SK-N-SH treated with all-trans-retinoic acid at 6 μM for 48 hours (cell line): Measurements from ENCODE around the gene COX19.

Experiments
- ATAC-seq: fragments of 200-7000 bp; cut with Tn5 transposase; 3 replicates; pipeline ENCODE4 v1.9.1; 2020; ENCODE audit warnings: mild to moderate bottlenecking, moderate library complexity
- ARNTL ChIP-seq: fragments of 450-650 bp; formaldehyde crosslinking; IDR thresholded peaks from 2 replicates; pipeline ENCODE4 v1.5.0; 2020; ENCODE audit warnings: low read depth, mild to moderate bottlenecking, moderate library complexity, borderline replicate concordance
- BACH2 ChIP-seq: fragments of 250-450 bp; sonication (Bioruptor Pico); IDR thresholded peaks from 2 replicates; pipeline ENCODE4 v1.9.0; 2021; ENCODE audit warnings: mild to moderate bottlenecking, borderline replicate concordance
- ESRRG ChIP-seq: fragments of 250-450 bp; sonication (Bioruptor Pico); IDR thresholded peaks from 2 replicates; pipeline ENCODE4 v1.6.1; 2021; ENCODE audit warnings: mild to moderate bottlenecking
- GLIS3 ChIP-seq: fragments of 250-450 bp; sonication (Bioruptor Pico); IDR thresholded peaks from 2 replicates; pipeline ENCODE4 v1.5.0; 2020; ENCODE audit warnings: mild to moderate bottlenecking, moderate library complexity
- ISL1 ChIP-seq: fragments of 250-450 bp; sonication (Bioruptor Pico); IDR thresholded peaks from 2 replicates; pipeline ENCODE4 v2.1.2; 2022; ENCODE audit warnings: mild to moderate bottlenecking, moderate library complexity
- OSR1 ChIP-seq: fragments of 250-450 bp; sonication (Bioruptor Pico); IDR thresholded peaks from 2 replicates; pipeline ENCODE4 v1.8.0; 2022; ENCODE audit warnings: moderate library complexity, mild to moderate bottlenecking, inconsistent platforms
- PPARA ChIP-seq: fragments of 250-450 bp; sonication (Bioruptor Pico); IDR thresholded peaks from 2 replicates; pipeline ENCODE4 v1.5.0; 2020; ENCODE audit warnings: mild to moderate bottlenecking, borderline replicate concordance
- RARB ChIP-seq: fragments of 250-450 bp; sonication (Bioruptor Pico); IDR thresholded peaks from 2 replicates; pipeline ENCODE4 v1.8.0; 2021; ENCODE audit warnings: mild to moderate bottlenecking, moderate library complexity
- SNAI2 ChIP-seq: fragments of 250-450 bp; sonication (Bioruptor Pico); IDR thresholded peaks from 2 replicates; pipeline ENCODE4 v1.5.0; 2020; ENCODE audit warnings: mild to moderate bottlenecking, moderate library complexity
- TCF4 ChIP-seq: fragments of 250-450 bp; sonication (Bioruptor Pico); IDR thresholded peaks from 2 replicates; pipeline ENCODE4 v1.8.0; 2021; ENCODE audit warnings: mild to moderate bottlenecking, moderate library complexity, borderline replicate concordance
- TOX ChIP-seq: fragments of 250-450 bp; sonication (Bioruptor Pico); IDR thresholded peaks from 2 replicates; pipeline ENCODE4 v1.8.0; 2021; ENCODE audit warnings: mild to moderate bottlenecking, moderate library complexity, borderline replicate concordance
- ZC3H10 ChIP-seq: fragments of 250-450 bp; sonication (Bioruptor Pico); IDR thresholded peaks from 2 replicates; pipeline ENCODE4 v1.5.1; 2021; ENCODE audit warnings: mild to moderate bottlenecking, moderate library complexity
- ZFP3 ChIP-seq: fragments of 250-450 bp; sonication (Bioruptor Pico); IDR thresholded peaks from 2 replicates; pipeline ENCODE4 v1.5.0; 2020; ENCODE audit warnings: mild to moderate bottlenecking, moderate library complexity
- ZFP30 ChIP-seq: fragments of 450-650 bp; formaldehyde crosslinking; IDR thresholded peaks from 2 replicates; pipeline ENCODE4 v1.5.0; 2022; ENCODE audit warnings: mild to moderate bottlenecking, moderate library complexity
- ZNF565 ChIP-seq: fragments of 450-650 bp; formaldehyde crosslinking; conservative IDR thresholded peaks from 2 replicates; pipeline ENCODE4 v1.5.0; 2020; ENCODE audit warnings: low read depth, mild to moderate bottlenecking, moderate library complexity
- ZNF70 ChIP-seq: fragments of 450-650 bp; formaldehyde crosslinking; IDR thresholded peaks from 2 replicates; pipeline ENCODE4 v1.5.0; 2020; ENCODE audit warnings: mild to moderate bottlenecking, moderate library complexity
- ZNF8 ChIP-seq: fragments of 450-650 bp; formaldehyde crosslinking; IDR thresholded peaks from 2 replicates; pipeline ENCODE4 v1.5.0; 2020; ENCODE audit warnings: mild to moderate bottlenecking, moderate library complexity
- TF ChIP-seq, protein P1 (sequence below): fragments of 250-450 bp; sonication (Bioruptor Pico); IDR thresholded peaks from 2 replicates; pipeline ENCODE4 v1.8.0; 2021; ENCODE audit warnings: low read depth, mild to moderate bottlenecking, moderate library complexity, borderline replicate concordance
- TF ChIP-seq, protein P2 (sequence below): fragments of 250-450 bp; sonication (Bioruptor Pico); IDR thresholded peaks from 2 replicates; pipeline ENCODE4 v1.5.0; 2020; ENCODE audit warnings: mild to moderate bottlenecking, moderate library complexity
- TF ChIP-seq, protein P3 (sequence below): fragments of 250-450 bp; sonication (Bioruptor Pico); IDR thresholded peaks from 2 replicates; pipeline ENCODE4 v1.5.1; 2020; ENCODE audit warnings: low read depth, mild to moderate bottlenecking, moderate library complexity
- TF ChIP-seq, protein P4 (sequence below): fragments of 250-450 bp; sonication (Bioruptor Pico); IDR thresholded peaks from 2 replicates; pipeline ENCODE4 v1.5.1; 2021; ENCODE audit warnings: mild to moderate bottlenecking, moderate library complexity

The COX19 gene

DNA sequence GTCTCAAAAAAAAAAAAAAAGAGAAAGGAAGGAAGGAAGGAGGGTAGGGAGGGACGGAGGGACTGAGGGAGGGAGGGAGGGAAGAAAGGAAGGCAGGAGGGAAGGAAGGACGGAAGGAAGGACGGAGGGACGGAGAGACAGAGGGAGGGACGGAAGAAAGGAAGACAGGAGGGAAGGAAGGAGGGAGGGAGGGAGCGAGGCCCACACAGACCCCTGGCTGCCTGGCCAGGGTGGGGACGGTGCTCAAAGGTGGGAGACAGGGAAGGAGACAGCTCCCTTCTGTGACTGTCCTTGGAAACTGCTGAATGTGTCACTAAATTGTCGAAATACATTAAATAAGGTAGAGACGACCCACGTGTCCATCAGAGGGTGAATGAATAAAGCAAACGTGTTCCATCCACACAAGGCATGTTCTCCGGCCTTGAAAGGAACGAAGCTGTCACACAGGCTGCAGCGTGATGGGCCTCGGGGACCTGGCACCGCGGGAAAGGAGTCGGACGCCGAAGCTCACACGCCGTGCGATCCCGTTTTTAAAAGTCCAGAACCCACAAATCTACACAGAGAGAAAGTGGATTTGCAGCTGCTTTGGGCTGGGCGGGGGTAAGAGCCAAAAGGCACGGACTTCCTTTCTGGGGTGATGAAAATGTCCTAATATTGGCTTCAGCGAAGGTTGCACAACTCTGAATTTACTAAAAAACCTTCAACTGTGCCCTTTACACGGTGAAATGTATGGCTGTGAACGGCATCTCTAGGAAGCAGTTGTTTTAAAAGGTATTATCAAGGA, 44.2 kb downstream of the COX19 start:
- TF ChIP-seq, protein P1, sequence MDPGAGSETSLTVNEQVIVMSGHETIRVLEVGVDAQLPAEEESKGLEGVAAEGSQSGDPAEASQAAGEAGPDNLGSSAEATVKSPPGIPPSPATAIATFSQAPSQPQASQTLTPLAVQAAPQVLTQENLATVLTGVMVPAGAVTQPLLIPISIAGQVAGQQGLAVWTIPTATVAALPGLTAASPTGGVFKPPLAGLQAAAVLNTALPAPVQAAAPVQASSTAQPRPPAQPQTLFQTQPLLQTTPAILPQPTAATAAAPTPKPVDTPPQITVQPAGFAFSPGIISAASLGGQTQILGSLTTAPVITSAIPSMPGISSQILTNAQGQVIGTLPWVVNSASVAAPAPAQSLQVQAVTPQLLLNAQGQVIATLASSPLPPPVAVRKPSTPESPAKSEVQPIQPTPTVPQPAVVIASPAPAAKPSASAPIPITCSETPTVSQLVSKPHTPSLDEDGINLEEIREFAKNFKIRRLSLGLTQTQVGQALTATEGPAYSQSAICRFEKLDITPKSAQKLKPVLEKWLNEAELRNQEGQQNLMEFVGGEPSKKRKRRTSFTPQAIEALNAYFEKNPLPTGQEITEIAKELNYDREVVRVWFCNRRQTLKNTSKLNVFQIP (CRISPR knock-in tag): no peak
- no peak for TF ChIP-seq BACH2 (CRISPR knock-in tag)
- no peak for TF ChIP-seq ZNF70
- no peak for TF ChIP-seq ZFP3 (CRISPR knock-in tag)
- TF ChIP-seq, protein P2, sequence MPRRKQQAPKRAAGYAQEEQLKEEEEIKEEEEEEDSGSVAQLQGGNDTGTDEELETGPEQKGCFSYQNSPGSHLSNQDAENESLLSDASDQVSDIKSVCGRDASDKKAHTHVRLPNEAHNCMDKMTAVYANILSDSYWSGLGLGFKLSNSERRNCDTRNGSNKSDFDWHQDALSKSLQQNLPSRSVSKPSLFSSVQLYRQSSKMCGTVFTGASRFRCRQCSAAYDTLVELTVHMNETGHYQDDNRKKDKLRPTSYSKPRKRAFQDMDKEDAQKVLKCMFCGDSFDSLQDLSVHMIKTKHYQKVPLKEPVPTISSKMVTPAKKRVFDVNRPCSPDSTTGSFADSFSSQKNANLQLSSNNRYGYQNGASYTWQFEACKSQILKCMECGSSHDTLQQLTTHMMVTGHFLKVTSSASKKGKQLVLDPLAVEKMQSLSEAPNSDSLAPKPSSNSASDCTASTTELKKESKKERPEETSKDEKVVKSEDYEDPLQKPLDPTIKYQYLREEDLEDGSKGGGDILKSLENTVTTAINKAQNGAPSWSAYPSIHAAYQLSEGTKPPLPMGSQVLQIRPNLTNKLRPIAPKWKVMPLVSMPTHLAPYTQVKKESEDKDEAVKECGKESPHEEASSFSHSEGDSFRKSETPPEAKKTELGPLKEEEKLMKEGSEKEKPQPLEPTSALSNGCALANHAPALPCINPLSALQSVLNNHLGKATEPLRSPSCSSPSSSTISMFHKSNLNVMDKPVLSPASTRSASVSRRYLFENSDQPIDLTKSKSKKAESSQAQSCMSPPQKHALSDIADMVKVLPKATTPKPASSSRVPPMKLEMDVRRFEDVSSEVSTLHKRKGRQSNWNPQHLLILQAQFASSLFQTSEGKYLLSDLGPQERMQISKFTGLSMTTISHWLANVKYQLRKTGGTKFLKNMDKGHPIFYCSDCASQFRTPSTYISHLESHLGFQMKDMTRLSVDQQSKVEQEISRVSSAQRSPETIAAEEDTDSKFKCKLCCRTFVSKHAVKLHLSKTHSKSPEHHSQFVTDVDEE (CRISPR knock-in tag): no peak
- TF ChIP-seq SNAI2 (CRISPR knock-in tag): no peak
- no peak for TF ChIP-seq TCF4 (CRISPR knock-in tag)
- TF ChIP-seq, protein P3, sequence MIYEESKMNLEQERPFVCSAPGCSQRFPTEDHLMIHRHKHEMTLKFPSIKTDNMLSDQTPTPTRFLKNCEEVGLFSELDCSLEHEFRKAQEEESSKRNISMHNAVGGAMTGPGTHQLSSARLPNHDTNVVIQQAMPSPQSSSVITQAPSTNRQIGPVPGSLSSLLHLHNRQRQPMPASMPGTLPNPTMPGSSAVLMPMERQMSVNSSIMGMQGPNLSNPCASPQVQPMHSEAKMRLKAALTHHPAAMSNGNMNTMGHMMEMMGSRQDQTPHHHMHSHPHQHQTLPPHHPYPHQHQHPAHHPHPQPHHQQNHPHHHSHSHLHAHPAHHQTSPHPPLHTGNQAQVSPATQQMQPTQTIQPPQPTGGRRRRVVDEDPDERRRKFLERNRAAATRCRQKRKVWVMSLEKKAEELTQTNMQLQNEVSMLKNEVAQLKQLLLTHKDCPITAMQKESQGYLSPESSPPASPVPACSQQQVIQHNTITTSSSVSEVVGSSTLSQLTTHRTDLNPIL (CRISPR knock-in tag): no peak
- no peak for TF ChIP-seq ZNF565
- TF ChIP-seq, protein P4, sequence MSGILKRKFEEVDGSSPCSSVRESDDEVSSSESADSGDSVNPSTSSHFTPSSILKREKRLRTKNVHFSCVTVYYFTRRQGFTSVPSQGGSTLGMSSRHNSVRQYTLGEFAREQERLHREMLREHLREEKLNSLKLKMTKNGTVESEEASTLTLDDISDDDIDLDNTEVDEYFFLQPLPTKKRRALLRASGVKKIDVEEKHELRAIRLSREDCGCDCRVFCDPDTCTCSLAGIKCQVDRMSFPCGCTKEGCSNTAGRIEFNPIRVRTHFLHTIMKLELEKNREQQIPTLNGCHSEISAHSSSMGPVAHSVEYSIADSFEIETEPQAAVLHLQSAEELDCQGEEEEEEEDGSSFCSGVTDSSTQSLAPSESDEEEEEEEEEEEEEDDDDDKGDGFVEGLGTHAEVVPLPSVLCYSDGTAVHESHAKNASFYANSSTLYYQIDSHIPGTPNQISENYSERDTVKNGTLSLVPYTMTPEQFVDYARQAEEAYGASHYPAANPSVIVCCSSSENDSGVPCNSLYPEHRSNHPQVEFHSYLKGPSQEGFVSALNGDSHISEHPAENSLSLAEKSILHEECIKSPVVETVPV (CRISPR knock-in tag): no peak
- ATAC-seq: no peak

DNA sequence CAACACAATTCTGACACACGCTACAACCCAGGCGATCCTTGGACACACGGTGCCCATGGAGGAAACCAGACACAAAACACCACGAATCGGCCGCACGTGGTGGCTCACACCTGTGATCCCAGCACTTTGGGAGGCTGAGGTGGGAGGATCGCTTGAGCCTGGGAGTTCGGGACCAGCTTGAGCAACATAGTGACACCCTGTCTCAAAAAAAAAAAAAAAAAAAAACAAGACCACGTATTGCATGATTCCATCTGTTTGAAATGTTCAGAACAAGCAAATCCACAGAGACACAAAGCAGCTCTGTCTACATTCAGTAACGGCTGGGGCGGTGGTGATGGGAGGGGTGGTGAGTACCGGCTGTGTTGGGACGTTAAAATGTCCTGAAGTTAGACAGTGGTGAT, 46.0 kb downstream of the COX19 start:
- ATAC-seq: no peak
- TF ChIP-seq ESRRG (CRISPR knock-in tag) (no peak), RARB (no peak), ZNF70 (no peak), ZFP30 (CRISPR knock-in tag) (no peak), ZC3H10 (CRISPR knock-in tag) (no peak), OSR1 (CRISPR knock-in tag) (no peak), SNAI2 (CRISPR knock-in tag) (no peak), ZNF565 (no peak), GLIS3 (CRISPR knock-in tag) (no peak), ZFP3 (CRISPR knock-in tag) (no peak), ZNF8 (CRISPR knock-in tag) (no peak), PPARA (CRISPR knock-in tag) (no peak), ARNTL (CRISPR knock-in tag) (no peak), TOX (CRISPR knock-in tag) (no peak), ISL1 (no peak)
- TF ChIP-seq, protein P2 (CRISPR knock-in tag): no peak
- TF ChIP-seq, protein P3 (CRISPR knock-in tag): no peak
- TF ChIP-seq, all 23 proteins: peak for 0
